ENCODE data around the gene EML6. TPM values are rescaled to one million over a fixed set of nuclear protein-coding genes. Genes with fewer than 3 reads are reported as not detected.

EML6 gene
- total RNA-seq, 1 experiment from 2014 or later: 6.6 TPM

DNA sequence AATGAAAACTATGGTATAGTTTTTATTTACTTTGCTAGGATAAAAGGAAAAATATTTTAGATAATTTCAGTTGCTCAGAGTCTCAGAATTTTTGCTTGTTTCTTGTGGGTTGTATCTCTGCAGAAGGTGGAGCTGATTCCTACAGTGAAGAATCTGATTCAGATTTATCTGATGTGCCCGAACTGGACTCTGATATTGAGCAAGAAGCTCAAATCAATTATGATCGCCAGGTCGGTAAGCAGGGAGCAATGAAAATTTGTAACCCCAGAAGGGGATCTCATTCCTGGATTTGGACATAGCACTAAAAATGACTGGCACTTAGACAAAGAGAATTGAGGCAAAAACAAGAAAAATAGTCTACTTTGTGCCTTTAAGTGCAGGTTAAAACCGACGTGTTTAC is 140.2 kb downstream of the EML6 start:
- Histone ChIP-seq H3K36me3 (ENCODE audit: control insufficient read depth in 1 of 2, insufficient read depth in 2 of 2, low read length in 2 of 2) (no peaks in the 10 kb centered on the region), H3K27ac (ENCODE audit: low read depth, low read length) (no peak overlapping the region), H3K9ac (ENCODE audit: low read length) (no peak overlapping the region), H3K4me3 (replicated peaks in 1 of 2; ENCODE audit: low read depth in 1 of 2, low read length in 2 of 2) (no peak overlapping the region), H3K4me2 (ENCODE audit: low read length) (no peak overlapping the region), H3K9me3 (ENCODE audit: control insufficient read depth in 1 of 2, insufficient read depth in 1 of 2, low read depth in 1 of 2, low read length in 2 of 2) (no peaks in the 10 kb centered on the region), H4K20me1 (ENCODE audit: insufficient read depth) (no peaks in the 10 kb centered on the region), H3K79me2 (ENCODE audit: insufficient read depth, low read length) (no peaks in the 10 kb centered on the region), H3K9me2 (ENCODE audit: insufficient read depth) (no peaks in the 10 kb centered on the region), H3K4me1 (ENCODE audit: control insufficient read depth in 1 of 2, insufficient read depth in 2 of 2, low read length in 2 of 2) (peaks cover 0 to 10% of the 10 kb centered on the region in 2 experiments; a peak in 1 of 4 replicates), H3K27me3 (ENCODE audit: insufficient read depth, low read length) (no peaks in the 10 kb centered on the region), H2AFZ (ENCODE audit: low read depth, low read length, poor library complexity, severe bottlenecking) (no peak overlapping the region)
- TF ChIP-seq, protein P1, sequence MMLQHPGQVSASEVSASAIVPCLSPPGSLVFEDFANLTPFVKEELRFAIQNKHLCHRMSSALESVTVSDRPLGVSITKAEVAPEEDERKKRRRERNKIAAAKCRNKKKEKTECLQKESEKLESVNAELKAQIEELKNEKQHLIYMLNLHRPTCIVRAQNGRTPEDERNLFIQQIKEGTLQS (IDR thresholded peaks at IDR 0.05): no peak
- no peak for TF ChIP-seq SIN3A (IDR thresholded peaks at IDR 0.05; ENCODE audit: low read depth)
- no peak for TF ChIP-seq TCF7L2 (IDR thresholded peaks at IDR 0.05; ENCODE audit: borderline replicate concordance, extremely low read depth, insufficient read depth, insufficient read length)
- TF ChIP-seq, protein P2, sequence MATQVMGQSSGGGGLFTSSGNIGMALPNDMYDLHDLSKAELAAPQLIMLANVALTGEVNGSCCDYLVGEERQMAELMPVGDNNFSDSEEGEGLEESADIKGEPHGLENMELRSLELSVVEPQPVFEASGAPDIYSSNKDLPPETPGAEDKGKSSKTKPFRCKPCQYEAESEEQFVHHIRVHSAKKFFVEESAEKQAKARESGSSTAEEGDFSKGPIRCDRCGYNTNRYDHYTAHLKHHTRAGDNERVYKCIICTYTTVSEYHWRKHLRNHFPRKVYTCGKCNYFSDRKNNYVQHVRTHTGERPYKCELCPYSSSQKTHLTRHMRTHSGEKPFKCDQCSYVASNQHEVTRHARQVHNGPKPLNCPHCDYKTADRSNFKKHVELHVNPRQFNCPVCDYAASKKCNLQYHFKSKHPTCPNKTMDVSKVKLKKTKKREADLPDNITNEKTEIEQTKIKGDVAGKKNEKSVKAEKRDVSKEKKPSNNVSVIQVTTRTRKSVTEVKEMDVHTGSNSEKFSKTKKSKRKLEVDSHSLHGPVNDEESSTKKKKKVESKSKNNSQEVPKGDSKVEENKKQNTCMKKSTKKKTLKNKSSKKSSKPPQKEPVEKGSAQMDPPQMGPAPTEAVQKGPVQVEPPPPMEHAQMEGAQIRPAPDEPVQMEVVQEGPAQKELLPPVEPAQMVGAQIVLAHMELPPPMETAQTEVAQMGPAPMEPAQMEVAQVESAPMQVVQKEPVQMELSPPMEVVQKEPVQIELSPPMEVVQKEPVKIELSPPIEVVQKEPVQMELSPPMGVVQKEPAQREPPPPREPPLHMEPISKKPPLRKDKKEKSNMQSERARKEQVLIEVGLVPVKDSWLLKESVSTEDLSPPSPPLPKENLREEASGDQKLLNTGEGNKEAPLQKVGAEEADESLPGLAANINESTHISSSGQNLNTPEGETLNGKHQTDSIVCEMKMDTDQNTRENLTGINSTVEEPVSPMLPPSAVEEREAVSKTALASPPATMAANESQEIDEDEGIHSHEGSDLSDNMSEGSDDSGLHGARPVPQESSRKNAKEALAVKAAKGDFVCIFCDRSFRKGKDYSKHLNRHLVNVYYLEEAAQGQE (IDR thresholded peaks at IDR 0.05; ENCODE audit: low read depth): no peak
- no peak for TF ChIP-seq ZFX (IDR thresholded peaks at IDR 0.05)
- no TSS peak for BruUV-seq (replicated peaks)
- CTCF ChIA-PET: no interaction called here
- ATAC-seq (no peak), DNase-seq (ENCODE audit: low read depth, low spot score) (no peak)
- POLR2A ChIA-PET: interaction anchor here (0.6 kb wide), 1 partner anchor 413 kb away, joined by 3 read pairs; no protein-coding TSS in a partner anchor
- intact Hi-C loops (cut with micrococcal nuclease): no loop called here
- RAD21 ChIA-PET (ENCODE audit: low non-redundant PET in 1 of 2, low total read pairs in 2 of 2, uncharacterized antibody in 2 of 2, unreplicated experiment in 2 of 2): no interaction called here

DNA sequence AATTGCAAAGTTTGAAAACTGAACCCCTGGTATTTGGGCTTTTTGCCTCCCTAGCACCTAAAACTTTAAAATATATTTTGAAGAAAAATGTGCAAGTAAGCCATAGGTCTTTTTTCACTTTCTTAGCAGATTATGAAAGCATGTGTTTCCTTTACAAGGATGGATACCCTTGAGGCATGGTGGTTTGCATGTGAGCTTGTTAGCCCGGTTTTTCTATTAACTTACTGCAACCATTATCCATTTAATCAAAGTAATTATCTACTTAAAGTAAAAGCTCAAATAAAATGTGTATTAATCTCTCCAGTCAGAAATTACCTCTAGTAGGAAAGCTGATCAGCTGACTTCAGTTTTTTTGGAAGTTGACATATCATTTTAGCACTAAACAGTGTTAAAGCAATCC is 140.6 kb downstream of the EML6 start:
- Histone ChIP-seq H3K4me1 (ENCODE audit: control insufficient read depth in 1 of 2, insufficient read depth in 2 of 2, low read length in 2 of 2) (peaks cover 0 to 10% of the 10 kb centered on the region in 2 experiments; a peak in 1 of 4 replicates), H3K27ac (ENCODE audit: low read depth, low read length) (no peak overlapping the region), H3K4me2 (ENCODE audit: low read length) (no peak overlapping the region), H3K79me2 (ENCODE audit: insufficient read depth, low read length) (no peaks in the 10 kb centered on the region), H3K4me3 (replicated peaks in 1 of 2; ENCODE audit: low read depth in 1 of 2, low read length in 2 of 2) (no peak overlapping the region), H3K9me3 (ENCODE audit: control insufficient read depth in 1 of 2, insufficient read depth in 1 of 2, low read depth in 1 of 2, low read length in 2 of 2) (no peaks in the 10 kb centered on the region), H3K27me3 (ENCODE audit: insufficient read depth, low read length) (no peaks in the 10 kb centered on the region), H2AFZ (ENCODE audit: low read depth, low read length, poor library complexity, severe bottlenecking) (no peak overlapping the region), H3K36me3 (ENCODE audit: control insufficient read depth in 1 of 2, insufficient read depth in 2 of 2, low read length in 2 of 2) (no peaks in the 10 kb centered on the region), H3K9ac (ENCODE audit: low read length) (no peak overlapping the region), H4K20me1 (ENCODE audit: insufficient read depth) (no peaks in the 10 kb centered on the region), H3K9me2 (ENCODE audit: insufficient read depth) (no peaks in the 10 kb centered on the region)
- no peak for TF ChIP-seq EGR1 (IDR thresholded peaks at IDR 0.05; ENCODE audit: low read depth)
- no peak for TF ChIP-seq SP1 (IDR thresholded peaks at IDR 0.05; ENCODE audit: low read depth)
- no peak for TF ChIP-seq ELF1 (IDR thresholded peaks at IDR 0.05; ENCODE audit: borderline replicate concordance, low read depth)
- no peak for TF ChIP-seq TCF7L2 (IDR thresholded peaks at IDR 0.05; ENCODE audit: borderline replicate concordance, extremely low read depth, insufficient read depth, insufficient read length)
- TF ChIP-seq RAD21 (IDR thresholded peaks at IDR 0.05; ENCODE audit: low read depth): no peak
- TF ChIP-seq ZNF274 (IDR thresholded peaks at IDR 0.05; ENCODE audit: low read depth, low read length): no peak
- no peak for TF ChIP-seq JUND (IDR thresholded peaks at IDR 0.05)
- TF ChIP-seq SRF (IDR thresholded peaks at IDR 0.05; ENCODE audit: low read depth): no peak
- TF ChIP-seq SIN3A (IDR thresholded peaks at IDR 0.05; ENCODE audit: low read depth): no peak
- ChIA-PET POLR2A (interaction anchor here (0.6 kb wide), 1 partner anchor 413 kb away, joined by 3 read pairs; no protein-coding TSS in a partner anchor), CTCF (no interaction called here), RAD21 (ENCODE audit: low non-redundant PET in 1 of 2, low total read pairs in 2 of 2, uncharacterized antibody in 2 of 2, unreplicated experiment in 2 of 2) (no interaction called here)
- intact Hi-C loops (cut with micrococcal nuclease): no loop called here
- no peak for ATAC-seq
- no TSS peak for BruUV-seq (replicated peaks)
- DNase-seq (ENCODE audit: low read depth, low spot score): no peak

All from HCT116 (cell line).